ENCODE results near the gene MRPL48. TPM values are rescaled to one million over a fixed set of nuclear protein-coding genes. Genes with fewer than 3 reads are reported as not detected.
"Not testable (repeated sequence)": the region's sequence is repeated elsewhere in the genome, so short reads cannot be mapped to it uniquely, and the experiment has no call there.

MRPL48 gene
- total and polyA plus RNA-seq, 10 of the 15 experiments (the other 5 are each of a cell fraction or from before 2014, with no cell fraction given), result 46.7 to 159 (median 83.4) TPM

DNA sequence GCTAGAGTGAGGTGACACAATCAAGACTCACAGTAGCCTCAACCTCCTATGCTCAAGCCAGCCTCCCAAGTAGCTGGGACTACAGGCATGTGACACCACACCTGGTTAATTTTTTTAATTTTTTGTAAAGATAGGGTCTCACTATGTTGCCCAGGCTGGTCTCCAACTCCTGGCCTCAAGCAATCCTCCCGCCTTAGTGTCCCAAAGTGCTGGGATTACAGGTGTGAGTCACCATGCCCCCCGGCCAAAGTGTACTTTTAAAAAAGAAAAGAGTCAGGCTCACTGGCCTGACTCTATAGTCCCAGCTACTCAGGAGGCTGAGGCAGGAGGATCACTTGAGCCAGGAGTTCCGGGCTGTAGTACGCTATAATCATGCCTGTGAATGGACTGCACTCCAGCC, 36.8 kb upstream of the MRPL48 start:
- WGBS (ENCODE audit: insufficient coverage, insufficient replicate concordance, low lambda C conversion rate, missing lambda C conversion rate), result 87% methylated on average over 4 of the region's 4 CpGs
- SMC1A ChIA-PET (ENCODE audit: uncharacterized antibody, unreplicated experiment), result interaction anchor here (0.9 kb wide), 1 partner anchor 21 kb away, joined by 3 read pairs; no protein-coding TSS in a partner anchor
- CTCF ChIA-PET; H3K27me3 ChIP-seq (replicated peaks in 1 of 2; ENCODE audit: control insufficient read depth in 2 of 2, insufficient read depth in 2 of 2, low read length in 1 of 2); H3K27ac ChIP-seq (ENCODE audit: control insufficient read depth, insufficient read depth); H3K4me3 ChIP-seq; H3K9ac ChIP-seq (ENCODE audit: control insufficient read depth, insufficient read depth, low read length); H4K20me1 ChIP-seq (ENCODE audit: control insufficient read depth, insufficient read depth); H2AFZ ChIP-seq (ENCODE audit: control insufficient read depth, low read depth, low read length); intact Hi-C loops (cut with micrococcal nuclease; ENCODE audit: unreplicated experiment); H3K4me2 ChIP-seq (ENCODE audit: control insufficient read depth, insufficient read depth); in situ Hi-C loops (cut with MboI); DNase-seq (ENCODE audit: low read depth, low spot score); BruUV-seq (replicated peaks); FAIRE-seq; H3K9me3 ChIP-seq (replicated peaks; ENCODE audit: control insufficient read depth, insufficient read depth, low read length); ATAC-seq; H3K36me3 ChIP-seq (ENCODE audit: control insufficient read depth in 2 of 2, insufficient read depth in 2 of 2, low read length in 1 of 2); H3K4me1 ChIP-seq (ENCODE audit: control insufficient read depth, insufficient read depth, low read length): not testable (repeated sequence)
- RAD21 ChIA-PET (ENCODE audit: unreplicated experiment), result interaction anchor here (0.7 kb wide), 1 partner anchor 95 kb away, joined by 3 read pairs; no protein-coding TSS in a partner anchor
- POLR2A ChIA-PET, result interaction anchor here (0.6 to 1.1 kb wide), 2 partner anchors 10 to 13 kb away, joined by 4 to 5 read pairs; partner anchors contain the start of gene RAB6A
- peaks cover 63% of the 10 kb centered on the region for H3K79me2 ChIP-seq (ENCODE audit: control insufficient read depth, insufficient read depth, low read length)

DNA sequence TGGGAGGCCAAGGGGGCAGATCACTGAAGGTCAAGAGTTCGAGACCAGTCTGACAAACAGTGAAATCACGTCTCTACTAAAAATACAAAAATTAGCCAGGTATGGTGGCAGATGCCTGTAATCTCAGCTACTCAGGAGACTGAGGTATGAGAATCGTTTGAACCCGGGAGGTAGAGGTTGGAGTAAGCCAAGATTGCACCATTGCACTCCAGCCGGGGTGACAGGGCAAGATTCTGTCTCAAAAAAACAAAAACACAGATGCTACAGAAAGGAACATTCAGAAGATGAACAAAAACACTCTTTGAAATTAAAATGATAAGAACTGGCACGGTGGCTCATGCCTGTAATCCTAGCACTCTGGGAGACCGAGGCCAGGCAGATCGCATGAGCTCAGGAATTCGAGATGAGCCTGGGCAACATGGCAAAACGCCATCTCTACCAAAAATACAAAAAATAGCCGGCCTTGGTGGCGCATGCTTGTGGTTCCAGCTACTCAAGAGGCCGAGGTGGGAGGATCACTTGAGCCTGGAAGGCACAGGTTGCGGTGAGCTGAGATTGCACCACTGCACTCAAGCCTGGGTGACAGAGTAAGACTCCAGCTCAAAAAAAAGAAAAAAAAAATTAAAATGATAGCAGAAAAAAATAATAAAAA, 35.3 kb upstream of the MRPL48 start:
- ChIA-PET POLR2A (interaction anchor here (0.6 kb wide), 1 partner anchor 12 kb away, joined by 4 read pairs; no protein-coding TSS in a partner anchor), CTCF (interaction anchor here (0.7 to 1.8 kb wide), 4 partner anchors 23 to 401 kb away, joined by 3 to 5 read pairs (median 4); no protein-coding TSS in a partner anchor), SMC1A (ENCODE audit: uncharacterized antibody, unreplicated experiment) (interaction anchor here (1.2 kb wide), 1 partner anchor 125 kb away, joined by 3 read pairs; the partner anchor contains the start of genes COA4 and PAAF1), RAD21 (ENCODE audit: unreplicated experiment) (no interaction called here)
- in situ Hi-C loops (cut with MboI) (no loop called here), intact Hi-C loops (cut with micrococcal nuclease; ENCODE audit: unreplicated experiment) (no loop called here)
- H3K79me2 ChIP-seq (ENCODE audit: control insufficient read depth, insufficient read depth, low read length), result peaks cover 62% of the 10 kb centered on the region
- H3K4me2 ChIP-seq (ENCODE audit: control insufficient read depth, insufficient read depth), result no peak overlapping the region
- no peak for ATAC-seq
- H3K4me3 ChIP-seq, result no peak overlapping the region
- FAIRE-seq, result no peak
- no peaks in the 10 kb centered on the region for H4K20me1 ChIP-seq (ENCODE audit: control insufficient read depth, insufficient read depth)
- no peaks in the 10 kb centered on the region for H3K27me3 ChIP-seq (replicated peaks in 1 of 2; ENCODE audit: control insufficient read depth in 2 of 2, insufficient read depth in 2 of 2, low read length in 1 of 2)
- DNase-seq (ENCODE audit: low read depth, low spot score), result no peak
- no TSS peak for BruUV-seq (replicated peaks)
- H3K27ac ChIP-seq (ENCODE audit: control insufficient read depth, insufficient read depth), result no peak overlapping the region
- no peak for TF ChIP-seq EZH2 (IDR thresholded peaks at IDR 0.05; ENCODE audit: borderline replicate concordance, control insufficient read depth, low read depth, low read length)
- H3K36me3 ChIP-seq (ENCODE audit: control insufficient read depth in 2 of 2, insufficient read depth in 2 of 2, low read length in 1 of 2), result no peaks in the 10 kb centered on the region; a peak in 2 of 4 replicates
- WGBS (ENCODE audit: insufficient coverage, insufficient replicate concordance, low lambda C conversion rate, missing lambda C conversion rate), result 96% methylated on average over 14 of the region's 14 CpGs
- no peak overlapping the region for H3K9ac ChIP-seq (ENCODE audit: control insufficient read depth, insufficient read depth, low read length)
- H3K9me3 ChIP-seq (replicated peaks; ENCODE audit: control insufficient read depth, insufficient read depth, low read length), result no peaks in the 10 kb centered on the region
- H3K4me1 ChIP-seq (ENCODE audit: control insufficient read depth, insufficient read depth, low read length), result no peaks in the 10 kb centered on the region
- no peak overlapping the region for H2AFZ ChIP-seq (ENCODE audit: control insufficient read depth, low read depth, low read length)
